Left lung (tissue), 10 donors: Measurements from ENCODE around the gene CAMTA1. TPM values are rescaled to one million over a fixed set of nuclear protein-coding genes. Genes with fewer than 3 reads are reported as not detected.

ENCODE experiments used
- ATAC-seq: fragments of 200-7000 bp; cut with Tn5 transposase; one replicate; pipeline ENCODE4 v1.9.1; 2020; ENCODE audit warnings: moderate library complexity
- DNase-seq, 4 donors: peaks; one replicate each; pipeline ENCODE4 v3.0.0-alpha.2; 2013 to 2020
- H3K27ac ChIP-seq, 2 donors: fragments of 200-600 bp; sonication (generic) in 1 of 2; one replicate each; pipeline versions ENCODE4 v1.5.0 to v1.8.0; 2020 to 2021
- H3K27me3 ChIP-seq, 2 donors: fragments of 200-600 bp; sonication (generic) in 1 of 2; one replicate each; pipeline versions ENCODE4 v1.5.0 to v1.8.0; 2020 to 2021
- H3K36me3 ChIP-seq, 2 donors: fragments of 200-600 bp; sonication (generic) in 1 of 2; one replicate each; pipeline versions ENCODE4 v1.5.0 to v1.8.0; 2020 to 2021
- H3K4me1 ChIP-seq, 2 donors: fragments of 200-600 bp; one replicate each; pipeline ENCODE4 v1.8.0; 2021
- H3K4me3 ChIP-seq, 2 donors: fragments of 200-600 bp; sonication (generic) in 1 of 2; one replicate each; pipeline versions ENCODE4 v1.5.0 to v1.8.0; 2020 to 2021; ENCODE audit warnings: mild to moderate bottlenecking in 1 of 2
- H3K9me3 ChIP-seq, 2 donors: fragments of 200-600 bp; sonication (generic) in 1 of 2; one replicate each; pipeline versions ENCODE4 v1.5.0 to v1.8.0; 2020 to 2021
- intact Hi-C, 2 donors: fragments of 100-400 bp; cut with DNase I; formaldehyde crosslinking; loops; one replicate each; pipeline versions ENCODE4 v1.11.2 to v1.14.2; 2022
- polyA plus RNA-seq, 6 donors: library from polyadenylated mRNA; unstranded; fragments of 120-200 nt; gene quantifications; one replicate each; pipeline ENCODE4 v1.2.1, GENCODE V29; 2013; ENCODE audit not compliant: insufficient read length in 6 of 6
- total RNA-seq, 2 donors: library from RNA; stranded (reverse); fragmentation: NEBNext Ultra II Directional; extraction: Animal tissue kit (Norgen Biotek cat#: 25700); gene quantifications; one replicate each; pipeline ENCODE4 v1.2.1, GENCODE V29; 2021
- TF ChIP-seq, protein P1 (sequence below), 2 donors: fragments of 200-600 bp; sonication (generic) in 1 of 2; IDR thresholded peaks; one replicate each; pipeline versions ENCODE4 v1.5.0 to v1.8.0; 2021; ENCODE audit warnings: antibody characterized with exemption in 2 of 2
- donor health status: DM: no; HTN: yes; CAD: no.
- donor health status: DM: no; HTN: no; CAD: no.

Gene CAMTA1
- total and polyA plus RNA-seq, 8 donors, result 42.7 to 69.1 (median 49.4) TPM

DNA sequence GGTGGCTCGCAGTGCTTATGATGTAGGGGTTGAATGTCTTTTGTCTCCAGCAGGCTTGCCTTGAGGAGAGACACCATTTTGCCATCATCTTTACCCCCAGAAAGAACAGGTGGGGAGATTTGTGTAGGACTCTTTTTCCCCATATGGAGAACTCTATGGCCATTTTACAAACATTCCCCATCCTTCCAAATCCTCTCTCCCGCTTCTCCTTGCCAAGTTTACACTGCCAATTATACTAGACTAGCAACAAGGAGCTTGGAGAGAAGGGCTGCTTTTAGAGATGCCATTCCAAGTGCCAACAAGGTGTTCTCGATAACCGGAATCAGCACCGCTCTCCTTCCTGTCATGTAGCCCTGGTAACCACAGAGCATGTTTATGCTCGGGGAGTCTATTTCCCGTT lies 233.1 kb downstream of the CAMTA1 start:
- Histone ChIP-seq H3K27ac (no peak overlapping the region), H3K27me3 (peaks cover 0 to 10% of the 10 kb centered on the region in 2 donors), H3K9me3 (no peaks in the 10 kb centered on the region), H3K4me1 (no peaks in the 10 kb centered on the region), H3K36me3 (no peaks in the 10 kb centered on the region), H3K4me3 (no peak overlapping the region)
- ATAC-seq, result no peak
- no peak for DNase-seq
- intact Hi-C loops, result no loop called here
- TF ChIP-seq, protein P1, sequence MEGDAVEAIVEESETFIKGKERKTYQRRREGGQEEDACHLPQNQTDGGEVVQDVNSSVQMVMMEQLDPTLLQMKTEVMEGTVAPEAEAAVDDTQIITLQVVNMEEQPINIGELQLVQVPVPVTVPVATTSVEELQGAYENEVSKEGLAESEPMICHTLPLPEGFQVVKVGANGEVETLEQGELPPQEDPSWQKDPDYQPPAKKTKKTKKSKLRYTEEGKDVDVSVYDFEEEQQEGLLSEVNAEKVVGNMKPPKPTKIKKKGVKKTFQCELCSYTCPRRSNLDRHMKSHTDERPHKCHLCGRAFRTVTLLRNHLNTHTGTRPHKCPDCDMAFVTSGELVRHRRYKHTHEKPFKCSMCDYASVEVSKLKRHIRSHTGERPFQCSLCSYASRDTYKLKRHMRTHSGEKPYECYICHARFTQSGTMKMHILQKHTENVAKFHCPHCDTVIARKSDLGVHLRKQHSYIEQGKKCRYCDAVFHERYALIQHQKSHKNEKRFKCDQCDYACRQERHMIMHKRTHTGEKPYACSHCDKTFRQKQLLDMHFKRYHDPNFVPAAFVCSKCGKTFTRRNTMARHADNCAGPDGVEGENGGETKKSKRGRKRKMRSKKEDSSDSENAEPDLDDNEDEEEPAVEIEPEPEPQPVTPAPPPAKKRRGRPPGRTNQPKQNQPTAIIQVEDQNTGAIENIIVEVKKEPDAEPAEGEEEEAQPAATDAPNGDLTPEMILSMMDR (IDR thresholded peaks at IDR 0.05), result no peak

GRCh38 chr1:7018826-7019225 lies 233.6 kb downstream of the CAMTA1 start:
- Histone ChIP-seq H3K4me1 (no peaks in the 10 kb centered on the region), H3K27ac (no peak overlapping the region), H3K36me3 (no peaks in the 10 kb centered on the region), H3K4me3 (no peak overlapping the region), H3K9me3 (no peaks in the 10 kb centered on the region), H3K27me3 (peaks cover 0 to 10% of the 10 kb centered on the region in 2 donors)
- DNase-seq, result no peak
- no peak for ATAC-seq
- TF ChIP-seq, protein P1 (IDR thresholded peaks at IDR 0.05), result no peak
- intact Hi-C loops, result no loop called here

DNA sequence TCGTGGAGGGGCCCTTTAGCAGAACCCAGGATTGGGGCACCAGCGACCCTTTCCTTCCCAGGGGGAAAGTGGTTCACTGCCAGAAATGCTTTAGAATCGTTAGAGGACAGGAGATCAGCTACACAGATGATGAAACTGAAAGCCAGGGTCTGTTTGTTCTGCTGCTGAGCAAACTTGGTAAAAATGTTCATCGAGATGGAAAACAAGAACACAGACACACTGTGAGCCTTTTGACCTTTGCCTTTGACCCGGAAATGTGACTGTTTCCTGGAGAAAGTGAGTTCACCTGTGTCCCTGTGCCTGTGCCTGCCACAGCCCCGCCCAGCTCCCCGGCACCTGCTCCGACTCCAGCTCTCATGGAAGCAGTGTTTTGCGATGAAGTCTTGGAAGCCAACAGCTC lies 234.3 kb downstream of the CAMTA1 start:
- ATAC-seq (no peak), DNase-seq (no peak)
- H3K27me3 ChIP-seq, result peaks cover 0 to 10% of the 10 kb centered on the region in 2 donors
- no peaks in the 10 kb centered on the region for H3K4me1 ChIP-seq
- no peaks in the 10 kb centered on the region for H3K36me3 ChIP-seq
- H3K27ac ChIP-seq, result no peak overlapping the region
- no peak overlapping the region for H3K4me3 ChIP-seq
- intact Hi-C loops, result no loop called here
- H3K9me3 ChIP-seq, result no peaks in the 10 kb centered on the region
- TF ChIP-seq, protein P1 (IDR thresholded peaks at IDR 0.05), result no peak

DNA sequence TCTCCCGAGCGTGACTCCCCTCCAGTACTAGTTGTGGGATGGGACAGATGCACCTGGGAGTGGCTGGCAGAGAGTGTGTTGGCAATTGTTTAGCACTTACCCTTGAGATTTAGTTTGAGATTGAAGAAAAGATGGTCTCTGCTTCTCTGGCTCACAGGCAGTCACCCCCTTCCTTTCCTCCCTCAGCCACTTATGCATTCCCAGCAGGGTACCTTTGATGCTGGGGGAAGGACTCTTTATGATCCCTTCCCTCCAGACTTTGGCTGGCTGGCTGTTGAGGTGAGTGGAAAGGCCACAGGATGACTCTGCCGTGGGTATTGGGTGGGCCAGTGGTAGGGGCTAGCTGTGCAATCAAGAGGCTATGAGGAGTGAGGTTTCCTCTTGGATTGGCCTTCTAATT lies 236.8 kb downstream of the CAMTA1 start:
- no peaks in the 10 kb centered on the region for H3K36me3 ChIP-seq
- ATAC-seq (no peak), DNase-seq (no peak)
- no peaks in the 10 kb centered on the region for H3K4me1 ChIP-seq
- no peaks in the 10 kb centered on the region for H3K9me3 ChIP-seq
- H3K27me3 ChIP-seq, result peaks cover 0 to 10% of the 10 kb centered on the region in 2 donors
- intact Hi-C loops, result no loop called here
- no peak overlapping the region for H3K4me3 ChIP-seq
- TF ChIP-seq, protein P1 (IDR thresholded peaks at IDR 0.05), result no peak
- H3K27ac ChIP-seq, result no peak overlapping the region

DNA sequence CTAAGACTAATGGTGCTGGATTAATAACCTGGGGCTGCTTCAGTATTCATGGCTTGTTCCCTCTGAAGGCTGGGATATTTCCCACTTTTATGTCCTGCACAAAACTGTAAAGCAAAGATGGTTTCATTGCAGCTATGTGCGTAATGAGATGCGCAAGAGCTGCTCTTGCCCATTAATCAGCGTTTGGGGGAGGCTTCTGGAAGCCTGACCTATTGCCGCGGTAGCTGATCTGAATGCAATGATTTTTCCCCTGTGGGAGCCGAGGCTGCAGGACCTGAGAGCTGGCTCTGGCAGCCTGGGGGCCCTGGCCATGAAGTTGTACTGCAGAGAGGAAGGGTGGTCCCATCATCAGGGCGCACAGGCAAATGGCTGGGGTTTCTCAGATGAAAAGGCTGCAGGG lies 239.8 kb downstream of the CAMTA1 start:
- no peaks in the 10 kb centered on the region for H3K36me3 ChIP-seq
- H3K27ac ChIP-seq, result no peak overlapping the region
- H3K4me1 ChIP-seq, result no peaks in the 10 kb centered on the region
- no peaks in the 10 kb centered on the region for H3K9me3 ChIP-seq
- H3K27me3 ChIP-seq, result peaks cover 0 to 10% of the 10 kb centered on the region in 2 donors
- no peak for DNase-seq
- intact Hi-C loops, result no loop called here
- no peak overlapping the region for H3K4me3 ChIP-seq
- no peak for ATAC-seq
- TF ChIP-seq, protein P1 (IDR thresholded peaks at IDR 0.05), result no peak
